Fibroblast of the aortic adventitia (primary cell): ENCODE results near the gene HMGXB4. TPM values are rescaled to one million over a fixed set of nuclear protein-coding genes. Genes with fewer than 3 reads are reported as not detected.
A peak's percentile ranks its signal among the peaks of the same experiment; 100 is the strongest.

Experiments
- DNase-seq: peaks from one replicate; pipeline ENCODE4 v3.0.0-alpha.2; 2010; ENCODE audit warnings: low read depth
- H3K4me3 ChIP-seq: 2 replicates; pipeline ENCODE4 v1.5.1; 2011; ENCODE audit warnings: low read depth, mild to moderate bottlenecking, control low read depth, low read length, moderate library complexity
- CTCF ChIP-seq: IDR thresholded peaks from 2 replicates; pipeline ENCODE4 v1.5.1; 2011; ENCODE audit warnings: mild to moderate bottlenecking, low read length, control low read depth, inconsistent platforms; ENCODE audit not compliant: insufficient read depth
- total RNA-seq: library from RNA; depleted of rRNA; stranded (reverse); fragments of >200 nt; gene quantifications from 2 replicates; pipeline ENCODE4 v1.2.3, GENCODE V29; 2012; ENCODE audit warnings: low replicate concordance

Gene HMGXB4
- 23.3 and 29.7 TPM in 2 replicates for total RNA-seq

GRCh38 chr22:35257321-35258190 lies at the start of gene HMGXB4:
Gene HMGXB4 (plus strand): TSS chr22:35257493. CDS start chr22:35262391, 4,898 bp downstream.
- H3K4me3 ChIP-seq, result peak within 1 kb of the TSS; percentile 86
- TF ChIP-seq CTCF, result no peak
- DNase-seq, result peak; percentile 88

- no peak overlapping the region for H3K4me3 ChIP-seq
- no peak for DNase-seq
- no peak for TF ChIP-seq CTCF
Observed at GRCh38 chr22:35208003-35208402, 49.3 kb upstream of the HMGXB4 start.

- H3K4me3 ChIP-seq, result no peak overlapping the region
- no peak for TF ChIP-seq CTCF
- DNase-seq, result no peak
Observed at GRCh38 chr22:35209203-35209602, 48.1 kb upstream of the HMGXB4 start.

GRCh38 chr22:35212009-35212408 lies 45.3 kb upstream of the HMGXB4 start:
- no peak for TF ChIP-seq CTCF

GRCh38 chr22:35212996-35213395 lies 44.3 kb upstream of the HMGXB4 start:
- no peak overlapping the region for H3K4me3 ChIP-seq
- TF ChIP-seq CTCF, result no peak
- no peak for DNase-seq

More at GRCh38 chr22:35212009-35212408, 45.3 kb upstream of the HMGXB4 start:
- DNase-seq, result peak; percentile 50
- H3K4me3 ChIP-seq, result no peak overlapping the region

- TF ChIP-seq CTCF, result no peak
- no peak overlapping the region for H3K4me3 ChIP-seq
- no peak for DNase-seq
Observed at GRCh38 chr22:35214968-35215367, 42.3 kb upstream of the HMGXB4 start.
